Bronchial epithelial cell (primary cell): ENCODE measurements around the gene SFT2D1. TPM values are rescaled to one million over a fixed set of nuclear protein-coding genes. Genes with fewer than 3 reads are reported as not detected.

Experiments
- DNase-seq: peaks from one replicate; pipeline ENCODE4 v3.0.0-alpha.2; 2010; ENCODE audit warnings: low read depth
- FAIRE-seq: peaks from 2 replicates; lab custom pipeline; 2011; peaks lifted over from hg19 to GRCh38; lab: Jason Lieb, UNC
- H3K27me3 ChIP-seq: 2 replicates; pipeline ENCODE4 v1.5.1; 2011; ENCODE audit warnings: low read length; ENCODE audit not compliant: control insufficient read depth, insufficient read depth
- H3K36me3 ChIP-seq: 2 replicates; pipeline ENCODE4 v1.5.1; 2011; ENCODE audit warnings: low read length; ENCODE audit not compliant: control insufficient read depth, insufficient read depth
- H3K4me3 ChIP-seq: 2 replicates; pipeline ENCODE4 v1.5.1; 2011; ENCODE audit warnings: mild to moderate bottlenecking, low read depth, low read length, control low read depth
- CTCF ChIP-seq: IDR thresholded peaks from 2 replicates; pipeline ENCODE4 v1.5.1; 2011; ENCODE audit warnings: mild to moderate bottlenecking, moderate library complexity, low read length, control low read depth, inconsistent platforms; ENCODE audit not compliant: insufficient read depth, severe bottlenecking
- total RNA-seq: library from RNA; depleted of rRNA; stranded (reverse); fragments of >200 nt; gene quantifications from 2 replicates; pipeline ENCODE4 v1.2.1, GENCODE V29; 2014

The SFT2D1 gene
- total RNA-seq, 1 donor from 2014 or later: 61.6 TPM

GRCh38 chr6:166323395-166323794 is 18.9 kb downstream of the SFT2D1 start:
- no peak for TF ChIP-seq CTCF
- FAIRE-seq (no peak), DNase-seq (no peak)
- H3K4me3 ChIP-seq: no peak overlapping the region
- peaks cover 6% of the 10 kb centered on the region for H3K36me3 ChIP-seq
- no peaks in the 10 kb centered on the region for H3K27me3 ChIP-seq

GRCh38 chr6:166318649-166319600 is 23.4 kb downstream of the SFT2D1 start:
- TF ChIP-seq CTCF: no peak
- no peak for DNase-seq
- no peak for FAIRE-seq
- H3K4me3 ChIP-seq: no peak overlapping the region
- peaks cover 1% of the 10 kb centered on the region for H3K36me3 ChIP-seq
- H3K27me3 ChIP-seq: no peaks in the 10 kb centered on the region

- DNase-seq (no peak), FAIRE-seq (no peak)
- Histone ChIP-seq H3K4me3 (no peak overlapping the region), H3K36me3 (no peaks in the 10 kb centered on the region), H3K27me3 (no peaks in the 10 kb centered on the region)
- TF ChIP-seq CTCF: no peak
Observed at GRCh38 chr6:166318227-166318626, 24.1 kb downstream of the SFT2D1 start.

- TF ChIP-seq CTCF: no peak
- no peak for FAIRE-seq
- H3K4me3 ChIP-seq: no peak overlapping the region
- no peaks in the 10 kb centered on the region for H3K27me3 ChIP-seq
- H3K36me3 ChIP-seq: no peaks in the 10 kb centered on the region
- DNase-seq: no peak
Observed at GRCh38 chr6:166317261-166318212, 24.8 kb downstream of the SFT2D1 start.

- FAIRE-seq: no peak
- no peaks in the 10 kb centered on the region for H3K27me3 ChIP-seq
- H3K4me3 ChIP-seq: no peak overlapping the region
- no peaks in the 10 kb centered on the region for H3K36me3 ChIP-seq
- no peak for DNase-seq
- TF ChIP-seq CTCF: no peak
Observed at GRCh38 chr6:166315436-166315835, 26.9 kb downstream of the SFT2D1 start.
